HepG2 (cell line): Measurements from ENCODE around the gene TAF4B. TPM values are rescaled to one million over a fixed set of nuclear protein-coding genes. Genes with fewer than 3 reads are reported as not detected.

ENCODE experiments used
- ARNTL ChIP-seq: sonication (generic); formaldehyde crosslinking; IDR thresholded peaks from 2 replicates; pipeline ENCODE4 v1.4.0; 2020; ENCODE audit warnings: mild to moderate bottlenecking, missing genetic modification reagents
- ISX ChIP-seq: sonication (generic); formaldehyde crosslinking; conservative IDR thresholded peaks from 2 replicates; pipeline ENCODE4 v1.5.0; 2020; ENCODE audit warnings: missing genetic modification reagents
- MIER3 ChIP-seq: IDR thresholded peaks from 2 replicates; pipeline ENCODE4 v1.6.1; 2016; ENCODE audit warnings: missing compliant biosample characterization, borderline replicate concordance
- RCOR2 ChIP-seq: IDR thresholded peaks from 2 replicates; pipeline ENCODE4 v1.6.1; 2016; ENCODE audit warnings: missing biosample characterization, missing genetic modification reagents
- SALL1 ChIP-seq: sonication (generic); formaldehyde crosslinking; IDR thresholded peaks from 2 replicates; pipeline ENCODE4 v1.8.0; 2022; ENCODE audit warnings: mild to moderate bottlenecking, missing genetic modification reagents
- SNAPC5 ChIP-seq: sonication (generic); formaldehyde crosslinking; IDR thresholded peaks from 2 replicates; pipeline ENCODE4 v1.8.1; 2023; ENCODE audit warnings: mild to moderate bottlenecking, missing genetic modification reagents, borderline replicate concordance
- SP1 ChIP-seq, 2 experiments: fragments of 450-650 bp in 1 of 2; sonication (generic) in 1 of 2; formaldehyde crosslinking in 1 of 2; IDR thresholded peaks; 2 replicates each; pipeline versions ENCODE4 v1.4.0 to v1.6.1; 2016 to 2020; ENCODE audit warnings: missing genetic modification reagents in 1 of 2
- UBTF ChIP-seq: sonication (generic); formaldehyde crosslinking; IDR thresholded peaks from 2 replicates; pipeline ENCODE4 v1.4.0; 2020; ENCODE audit warnings: mild to moderate bottlenecking, missing genetic modification reagents
- ZNF496 ChIP-seq: sonication (generic); formaldehyde crosslinking; IDR thresholded peaks from 2 replicates; pipeline ENCODE4 v1.8.1; 2023; ENCODE audit warnings: mild to moderate bottlenecking, moderate library complexity, missing genetic modification reagents; ENCODE audit not compliant: insufficient replicate concordance
- ZNF558 ChIP-seq: sonication (generic); formaldehyde crosslinking; IDR thresholded peaks from 2 replicates; pipeline ENCODE4 v1.9.0; 2022; ENCODE audit warnings: mild to moderate bottlenecking, missing genetic modification reagents, borderline replicate concordance
- ZNF567 ChIP-seq: sonication (generic); formaldehyde crosslinking; IDR thresholded peaks from 2 replicates; pipeline ENCODE4 v1.8.1; 2023; ENCODE audit warnings: mild to moderate bottlenecking, missing genetic modification reagents, borderline replicate concordance
- polyA plus RNA-seq, 8 experiments: library from polyadenylated mRNA; depleted of rRNA in 3 of 8; stranded (reverse) in 7 of 8; unstranded in 1 of 8; fragments of >200 nt; fragmentation: Illumina TruSeq in 4 of 8; extraction: Trizol in 4 of 8; gene quantifications; 2 replicates each; pipeline versions ENCODE4 v1.2.1 to v1.2.3, GENCODE V29; 2011 to 2016; ENCODE audit warnings: low read depth in 4 of 8, missing spikeins in 1 of 8, mixed read lengths in 1 of 8; ENCODE audit not compliant: insufficient read depth in 1 of 8
- total RNA-seq, 5 experiments: library from RNA; depleted of rRNA; stranded (reverse); fragments of >200 nt; fragmentation: Illumina TruSeq; extraction: Trizol; gene quantifications; 2 replicates each; pipeline ENCODE4 v1.2.3, GENCODE V29; 2016; ENCODE audit warnings: low read depth in 1 of 5
- TF ChIP-seq, protein P1 (sequence below): sonication (generic); formaldehyde crosslinking; IDR thresholded peaks from 2 replicates; pipeline ENCODE4 v1.5.0; 2020; ENCODE audit warnings: mild to moderate bottlenecking, missing genetic modification reagents
- TF ChIP-seq, protein P2 (sequence below): sonication (generic); formaldehyde crosslinking; IDR thresholded peaks from 2 replicates; pipeline ENCODE4 v1.4.0; 2020; ENCODE audit warnings: missing genetic modification reagents

The TAF4B gene
- total and polyA plus RNA-seq, 2 of the 13 experiments (the other 11 are each of a cell fraction or from before 2014, with no cell fraction given), result 2.2 to 3.8 TPM

GRCh38 chr18:26226229-26227050, at the start of gene TAF4B (continued):
- TF ChIP-seq RCOR2 (CRISPR knock-in tag), result no peak
- TF ChIP-seq, protein P1, sequence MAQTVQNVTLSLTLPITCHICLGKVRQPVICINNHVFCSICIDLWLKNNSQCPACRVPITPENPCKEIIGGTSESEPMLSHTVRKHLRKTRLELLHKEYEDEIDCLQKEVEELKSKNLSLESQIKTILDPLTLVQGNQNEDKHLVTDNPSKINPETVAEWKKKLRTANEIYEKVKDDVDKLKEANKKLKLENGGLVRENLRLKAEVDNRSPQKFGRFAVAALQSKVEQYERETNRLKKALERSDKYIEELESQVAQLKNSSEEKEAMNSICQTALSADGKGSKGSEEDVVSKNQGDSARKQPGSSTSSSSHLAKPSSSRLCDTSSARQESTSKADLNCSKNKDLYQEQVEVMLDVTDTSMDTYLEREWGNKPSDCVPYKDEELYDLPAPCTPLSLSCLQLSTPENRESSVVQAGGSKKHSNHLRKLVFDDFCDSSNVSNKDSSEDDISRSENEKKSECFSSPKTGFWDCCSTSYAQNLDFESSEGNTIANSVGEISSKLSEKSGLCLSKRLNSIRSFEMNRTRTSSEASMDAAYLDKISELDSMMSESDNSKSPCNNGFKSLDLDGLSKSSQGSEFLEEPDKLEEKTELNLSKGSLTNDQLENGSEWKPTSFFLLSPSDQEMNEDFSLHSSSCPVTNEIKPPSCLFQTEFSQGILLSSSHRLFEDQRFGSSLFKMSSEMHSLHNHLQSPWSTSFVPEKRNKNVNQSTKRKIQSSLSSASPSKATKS (CRISPR knock-in tag), result no peak
- no peak for TF ChIP-seq MIER3 (CRISPR knock-in tag)
- peak; percentile 71; the same call in 1 of the 2 replicates for TF ChIP-seq UBTF (CRISPR knock-in tag)
- peak; percentile 65; the same call in 1 of the 2 replicates for TF ChIP-seq SALL1 (CRISPR knock-in tag)
- no peak for TF ChIP-seq ISX
- no peak for TF ChIP-seq SP1 (IDR thresholded peaks at IDR 0.05)
- no peak for TF ChIP-seq SP1 (CRISPR knock-in tag; IDR thresholded peaks at IDR 0.05)
- TF ChIP-seq ZNF496 (CRISPR knock-in tag), result no peak
- no peak for TF ChIP-seq ARNTL
- TF ChIP-seq ZNF558, result no peak; the same call in 1 of the 2 replicates
- TF ChIP-seq, protein P2, sequence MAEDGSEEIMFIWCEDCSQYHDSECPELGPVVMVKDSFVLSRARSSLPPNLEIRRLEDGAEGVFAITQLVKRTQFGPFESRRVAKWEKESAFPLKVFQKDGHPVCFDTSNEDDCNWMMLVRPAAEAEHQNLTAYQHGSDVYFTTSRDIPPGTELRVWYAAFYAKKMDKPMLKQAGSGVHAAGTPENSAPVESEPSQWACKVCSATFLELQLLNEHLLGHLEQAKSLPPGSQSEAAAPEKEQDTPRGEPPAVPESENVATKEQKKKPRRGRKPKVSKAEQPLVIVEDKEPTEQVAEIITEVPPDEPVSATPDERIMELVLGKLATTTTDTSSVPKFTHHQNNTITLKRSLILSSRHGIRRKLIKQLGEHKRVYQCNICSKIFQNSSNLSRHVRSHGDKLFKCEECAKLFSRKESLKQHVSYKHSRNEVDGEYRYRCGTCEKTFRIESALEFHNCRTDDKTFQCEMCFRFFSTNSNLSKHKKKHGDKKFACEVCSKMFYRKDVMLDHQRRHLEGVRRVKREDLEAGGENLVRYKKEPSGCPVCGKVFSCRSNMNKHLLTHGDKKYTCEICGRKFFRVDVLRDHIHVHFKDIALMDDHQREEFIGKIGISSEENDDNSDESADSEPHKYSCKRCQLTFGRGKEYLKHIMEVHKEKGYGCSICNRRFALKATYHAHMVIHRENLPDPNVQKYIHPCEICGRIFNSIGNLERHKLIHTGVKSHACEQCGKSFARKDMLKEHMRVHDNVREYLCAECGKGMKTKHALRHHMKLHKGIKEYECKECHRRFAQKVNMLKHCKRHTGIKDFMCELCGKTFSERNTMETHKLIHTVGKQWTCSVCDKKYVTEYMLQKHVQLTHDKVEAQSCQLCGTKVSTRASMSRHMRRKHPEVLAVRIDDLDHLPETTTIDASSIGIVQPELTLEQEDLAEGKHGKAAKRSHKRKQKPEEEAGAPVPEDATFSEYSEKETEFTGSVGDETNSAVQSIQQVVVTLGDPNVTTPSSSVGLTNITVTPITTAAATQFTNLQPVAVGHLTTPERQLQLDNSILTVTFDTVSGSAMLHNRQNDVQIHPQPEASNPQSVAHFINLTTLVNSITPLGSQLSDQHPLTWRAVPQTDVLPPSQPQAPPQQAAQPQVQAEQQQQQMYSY (CRISPR knock-in tag), result no peak
- TF ChIP-seq ZNF567, result no peak
- TF ChIP-seq SNAPC5 (CRISPR knock-in tag), result 0 out of 2 replicates have a peak, but pooled peaks have one; percentile 21
